B cell (primary cell): ENCODE measurements around the gene DRC7. TPM values are rescaled to one million over a fixed set of nuclear protein-coding genes. Genes with fewer than 3 reads are reported as not detected.

Experiments used
- ATAC-seq: fragments of 200-7000 bp; cut with Tn5 transposase; one replicate; pipeline ENCODE4 v1.10.0; 2021; ENCODE audit warnings: low read depth, mild to moderate bottlenecking, moderate number of reproducible peaks, moderate library complexity
- CTCF ChIA-PET: fragments of 350-600 bp; sonication (Branson Sonifier 250); formaldehyde crosslinking; loops from one replicate; lab custom pipeline; 2021; ENCODE audit warnings: antibody characterized with exemption, inconsistent platforms; lab: Charles Lee
- POLR2A ChIA-PET: fragments of 350-600 bp; sonication (Branson Sonifier 250); formaldehyde crosslinking; loops from one replicate; lab custom pipeline; 2021; ENCODE audit warnings: antibody characterized with exemption; lab: Charles Lee
- DNase-seq: peaks from one replicate; pipeline ENCODE4 v3.0.0; 2013
- H2AFZ ChIP-seq: 2 replicates; pipeline ENCODE4 v1.6.1; 2012; ENCODE audit warnings: mild to moderate bottlenecking, low read depth, low read length; ENCODE audit not compliant: insufficient read depth, poor library complexity, severe bottlenecking
- H3K27ac ChIP-seq, 2 donors: 1 replicate in 1 of 2; 2 replicates in 1 of 2; pipeline ENCODE4 v1.5.1; 2012 to 2013; ENCODE audit warnings: low read length in 2 of 2, mild to moderate bottlenecking in 2 of 2, moderate library complexity in 1 of 2
- H3K27me3 ChIP-seq, 4 experiments: fragments of 200-600 bp in 1 of 4; sonication (generic) in 1 of 4; replicated peaks in 1 of 4; 1 replicate in 2 of 4; 2 replicates in 2 of 4; pipeline versions ENCODE4 v1.6.1 to v1.7.0; 2013 to 2016; ENCODE audit warnings: low read length in 3 of 4, mild to moderate bottlenecking in 2 of 4, mixed read lengths in 1 of 4, moderate library complexity in 1 of 4; ENCODE audit not compliant: insufficient read depth in 4 of 4, control insufficient read depth in 3 of 4; ENCODE audit errors: control extremely low read depth in 1 of 4
- H3K36me3 ChIP-seq, 2 experiments: replicated peaks in 1 of 2; 1 replicate in 1 of 2; 2 replicates in 1 of 2; pipeline versions ENCODE4 v1.6.1 to v1.7.1; 2013; ENCODE audit warnings: low read length in 1 of 2; ENCODE audit not compliant: insufficient read depth in 2 of 2, control insufficient read depth in 1 of 2; ENCODE audit errors: control extremely low read depth in 1 of 2, extremely low read depth in 1 of 2
- H3K4me1 ChIP-seq, 2 donors: fragments of 200-600 bp in 1 of 2; sonication (generic) in 1 of 2; 1 replicate in 1 of 2; 2 replicates in 1 of 2; pipeline versions ENCODE4 v1.5.1 to v1.6.1; 2013 to 2017; ENCODE audit warnings: low read length in 2 of 2; ENCODE audit not compliant: control insufficient read depth in 2 of 2, insufficient read depth in 2 of 2
- H3K4me2 ChIP-seq: replicated peaks from 2 replicates; pipeline ENCODE3; 2012; ENCODE audit warnings: mild to moderate bottlenecking, low read depth, low read length; ENCODE audit not compliant: poor library complexity, severe bottlenecking
- H3K4me3 ChIP-seq, 5 experiments: fragments of 200-600 bp in 1 of 5; sonication (generic) in 1 of 5; 1 replicate in 3 of 5; 2 replicates in 2 of 5; pipeline versions ENCODE4 v1.5.1 to v1.7.0; 2011 to 2016; ENCODE audit warnings: low read length in 4 of 5, mild to moderate bottlenecking in 4 of 5, low read depth in 2 of 5, control low read depth in 1 of 5, moderate library complexity in 1 of 5; ENCODE audit not compliant: insufficient read depth in 1 of 5; ENCODE audit errors: control extremely low read depth in 1 of 5, extremely low read depth in 1 of 5
- H3K79me2 ChIP-seq: fragments of 200-600 bp; sonication (generic); one replicate; pipeline ENCODE4 v1.6.0; 2016; ENCODE audit warnings: low read length; ENCODE audit not compliant: control insufficient read depth, insufficient read depth
- H3K9ac ChIP-seq: fragments of 200-600 bp; sonication (generic); 2 replicates; pipeline ENCODE4 v1.6.1; 2017; ENCODE audit warnings: mild to moderate bottlenecking, low read length, moderate library complexity
- H3K9me3 ChIP-seq, 3 donors: one replicate each; pipeline versions ENCODE4 v1.6.1 to v1.7.1; 2013; ENCODE audit warnings: low read length in 2 of 3; ENCODE audit not compliant: control insufficient read depth in 2 of 3, insufficient read depth in 1 of 3; ENCODE audit errors: control extremely low read depth in 1 of 3
- H4K20me1 ChIP-seq: 2 replicates; pipeline ENCODE4 v1.6.0; 2012; ENCODE audit warnings: mild to moderate bottlenecking, low read length; ENCODE audit not compliant: insufficient read depth, control insufficient read depth, poor library complexity, severe bottlenecking
- H3K27ac Mint-ChIP-seq: one replicate; pipeline ENCODE4 v1.8.0; 2021; ENCODE audit warnings: mixed read lengths
- H3K27me3 Mint-ChIP-seq: one replicate; pipeline ENCODE4 v1.8.0; 2021; ENCODE audit warnings: mixed read lengths
- H3K4me1 Mint-ChIP-seq: one replicate; pipeline ENCODE4 v1.8.0; 2021; ENCODE audit warnings: mixed read lengths
- H3K4me3 Mint-ChIP-seq: one replicate; pipeline ENCODE4 v1.8.0; 2021; ENCODE audit warnings: mixed read lengths
- H3K9me3 Mint-ChIP-seq: one replicate; pipeline ENCODE4 v1.8.0; 2022; ENCODE audit warnings: mixed read lengths; ENCODE audit not compliant: insufficient read depth
- CTCF ChIP-seq: fragments of 200-600 bp; IDR thresholded peaks from one replicate; pipeline ENCODE4 v1.8.0; 2022; ENCODE audit warnings: antibody characterized with exemption, mild to moderate bottlenecking
- EZH2 ChIP-seq: IDR thresholded peaks from 2 replicates; pipeline ENCODE4 v1.6.1; 2012; ENCODE audit warnings: borderline replicate concordance, low read depth, mild to moderate bottlenecking, moderate library complexity, low read length; ENCODE audit not compliant: insufficient read depth, poor library complexity, severe bottlenecking
- WGBS: methylation state at CpG from one replicate; pipeline ENCODE4 v1.1.5; 2013; ENCODE audit warnings: missing lambda C conversion rate; ENCODE audit not compliant: insufficient coverage; 5-methylcytosine and 5-hydroxymethylcytosine counted together
- intact Hi-C: fragments of 100-400 bp; cut with micrococcal nuclease; formaldehyde crosslinking; loops from one replicate; pipeline ENCODE4 v1.10.0; 2022
- polyA plus RNA-seq: library from polyadenylated mRNA; depleted of rRNA; stranded (reverse); fragments of >200 nt; gene quantifications from 2 replicates; pipeline ENCODE4 v1.2.3, GENCODE V29; 2012
- total RNA-seq, 2 donors: library from RNA; stranded (reverse); fragments of 120-200 nt in 1 of 2; gene quantifications; 1 replicate in 1 of 2; 2 replicates in 1 of 2; pipeline versions ENCODE4 v1.2.3 to v1.2.4, GENCODE V29; 2013 to 2022

Gene DRC7
- total and polyA plus RNA-seq, 2 donors (not counting 1 experiment from before 2014, with no cell fraction given), result 0.12 to 0.22 TPM

- intact Hi-C loops, result loop anchor here (10.0 kb wide), 1 partner anchor 148 kb away; no protein-coding TSS in a partner anchor
- H3K4me1 ChIP-seq, result peaks cover 0 to 8% of the 10 kb centered on the region in 2 donors
- H3K4me1 Mint-ChIP-seq, result peaks cover 5% of the 10 kb centered on the region
- H3K27me3 ChIP-seq, result no peaks in the 10 kb centered on the region
- H3K27ac ChIP-seq, result no peak overlapping the region
- H3K9me3 ChIP-seq, result peaks cover 0 to under 1% (median 0%) of the 10 kb centered on the region in 3 donors
- ATAC-seq (no peak), DNase-seq (no peak)
- ChIA-PET POLR2A (no interaction called here), CTCF (no interaction called here)
- H3K27me3 Mint-ChIP-seq, result no peaks in the 10 kb centered on the region
- H3K4me2 ChIP-seq, result no peak overlapping the region
- H3K4me3 ChIP-seq, result no peak overlapping the region
- no peaks in the 10 kb centered on the region for H3K36me3 ChIP-seq
- no peak overlapping the region for H3K9ac ChIP-seq
- H2AFZ ChIP-seq, result no peak overlapping the region
- no peaks in the 10 kb centered on the region for H3K9me3 Mint-ChIP-seq
- H4K20me1 ChIP-seq, result no peaks in the 10 kb centered on the region
- no peak for TF ChIP-seq CTCF
- no peak for TF ChIP-seq EZH2
- WGBS, result 92% methylated on average over 7 of the region's 7 CpGs
- no peak overlapping the region for H3K4me3 Mint-ChIP-seq
- H3K27ac Mint-ChIP-seq, result no peak overlapping the region
- no peaks in the 10 kb centered on the region for H3K79me2 ChIP-seq
These were observed 28.6 kb downstream of the DRC7 start for GRCh38 chr16:57723170-57723569.

GRCh38 chr16:57724531-57724930 is 29.9 kb downstream of the DRC7 start:
- Mint-ChIP-seq H3K27ac (no peak overlapping the region), H3K9me3 (no peaks in the 10 kb centered on the region), H3K27me3 (no peaks in the 10 kb centered on the region), H3K4me3 (no peak overlapping the region), H3K4me1 (peaks cover 5% of the 10 kb centered on the region)
- TF ChIP-seq CTCF, result no peak
- no peak for TF ChIP-seq EZH2
- DNase-seq (no peak), ATAC-seq (no peak)
- Histone ChIP-seq H3K27ac (no peak overlapping the region), H3K27me3 (no peaks in the 10 kb centered on the region), H3K79me2 (no peaks in the 10 kb centered on the region), H3K9ac (no peak overlapping the region), H4K20me1 (no peaks in the 10 kb centered on the region), H2AFZ (peak overlapping the region; percentile 31), H3K4me1 (peaks cover 0 to 8% of the 10 kb centered on the region in 2 donors), H3K36me3 (no peaks in the 10 kb centered on the region), H3K4me3 (no peak overlapping the region), H3K4me2 (no peak overlapping the region), H3K9me3 (peaks cover 0 to 4% (median 0%) of the 10 kb centered on the region in 3 donors)
- ChIA-PET POLR2A (interaction anchor here (0.7 kb wide), 1 partner anchor 60 kb away, joined by 5 read pairs; no protein-coding TSS in a partner anchor), CTCF (no interaction called here)
- intact Hi-C loops, result loop anchor here (10.0 kb wide), 1 partner anchor 150 kb away; no protein-coding TSS in a partner anchor
- 91% methylated on average over 14 of the region's 15 CpGs for WGBS
